Left colon (tissue), 2 donors: ENCODE measurements around the gene EDIL3. TPM values are rescaled to one million over a fixed set of nuclear protein-coding genes. Genes with fewer than 3 reads are reported as not detected.
"Not testable (repeated sequence)": the region's sequence is repeated elsewhere in the genome, so short reads cannot be mapped to it uniquely, and the experiment has no call there.

ENCODE experiments used
- ATAC-seq: fragments of 200-7000 bp; cut with Tn5 transposase; one replicate; pipeline ENCODE4 v1.9.1; 2020; ENCODE audit warnings: mild to moderate bottlenecking, moderate library complexity
- DNase-seq, 2 donors: peaks; one replicate each; pipeline ENCODE4 v3.0.0-alpha.2; 2020
- intact Hi-C, 2 donors: fragments of 100-400 bp; cut with DNase I in 1 of 2; cut with micrococcal nuclease in 1 of 2; formaldehyde crosslinking; loops; one replicate each; pipeline versions ENCODE4 v1.11.2 to v1.14.0; 2022; cut with DNase I, micrococcal nuclease
- total RNA-seq, 2 donors: library from RNA; stranded (reverse); fragmentation: NEBNext Ultra II Directional; extraction: Animal tissue kit (Norgen Biotek cat#: 25700); gene quantifications; one replicate each; pipeline ENCODE4 v1.2.1, GENCODE V29; 2021
- donor health status: DM: no; HTN: no; CAD: no.
- donor health status: DM: yes; HTN: yes; CAD: no.

Gene EDIL3
- total RNA-seq, 2 donors from 2014 or later, result 38.1 to 48.7 TPM

GRCh38 chr5:84036842-84037241 is 347.8 kb downstream of the EDIL3 start:
- intact Hi-C loops, result no loop called here
- no peak for DNase-seq
- ATAC-seq, result no peak

GRCh38 chr5:84032324-84032723 is 352.4 kb downstream of the EDIL3 start:
- intact Hi-C loops, result no loop called here

GRCh38 chr5:84028093-84028492 is 356.6 kb downstream of the EDIL3 start:
- ATAC-seq (no peak), DNase-seq (no peak)
- intact Hi-C loops, result no loop called here

More at GRCh38 chr5:84032324-84032723, 352.4 kb downstream of the EDIL3 start:
- DNase-seq, result no peak
- ATAC-seq, result no peak

- DNase-seq, ATAC-seq, intact Hi-C loops: not testable (repeated sequence)
Observed at GRCh38 chr5:84018521-84018920, 366.2 kb downstream of the EDIL3 start.

GRCh38 chr5:84017523-84018172 is 367.0 kb downstream of the EDIL3 start:
- DNase-seq (no peak), ATAC-seq (no peak)
- intact Hi-C loops, result no loop called here

- intact Hi-C loops, result no loop called here
- DNase-seq (no peak), ATAC-seq (no peak)
Observed at GRCh38 chr5:84016085-84016484, 368.6 kb downstream of the EDIL3 start.

- no peak for ATAC-seq
- intact Hi-C loops, result no loop called here
- no peak for DNase-seq
Observed at GRCh38 chr5:84014966-84015365, 369.7 kb downstream of the EDIL3 start.

- DNase-seq, result no peak
Observed at GRCh38 chr5:83993803-83994202, 390.9 kb downstream of the EDIL3 start.

GRCh38 chr5:83991566-83992224 is 393.0 kb downstream of the EDIL3 start:
- ATAC-seq (no peak), DNase-seq (no peak)
- intact Hi-C loops, result no loop called here

More at GRCh38 chr5:83993803-83994202, 390.9 kb downstream of the EDIL3 start:
- intact Hi-C loops, result no loop called here
- ATAC-seq, result no peak

GRCh38 chr5:83988293-83988685 is 396.4 kb downstream of the EDIL3 start:
- DNase-seq (no peak), ATAC-seq (no peak)
- intact Hi-C loops, result no loop called here

- intact Hi-C loops, result no loop called here
Observed at GRCh38 chr5:83987513-83988292, 397.0 kb downstream of the EDIL3 start.

GRCh38 chr5:83983852-83984251 is 400.8 kb downstream of the EDIL3 start:
- ATAC-seq (no peak), DNase-seq (no peak)
- intact Hi-C loops, result no loop called here

More at GRCh38 chr5:83987513-83988292, 397.0 kb downstream of the EDIL3 start:
- ATAC-seq, result no peak
- no peak for DNase-seq

- intact Hi-C loops, result no loop called here
- ATAC-seq, result no peak
- DNase-seq, result no peak
Observed at GRCh38 chr5:83973925-83974815, 410.5 kb downstream of the EDIL3 start.

- intact Hi-C loops, result no loop called here
- DNase-seq (no peak), ATAC-seq (no peak)
Observed at GRCh38 chr5:83972909-83973308, 411.8 kb downstream of the EDIL3 start.

GRCh38 chr5:83972236-83972635 is 412.4 kb downstream of the EDIL3 start:
- intact Hi-C loops, result no loop called here
- ATAC-seq, result no peak
- DNase-seq, result no peak

- DNase-seq (no peak), ATAC-seq (no peak)
- intact Hi-C loops, result no loop called here
Observed at GRCh38 chr5:83967417-83967816, 417.3 kb downstream of the EDIL3 start.

- intact Hi-C loops, result no loop called here
- ATAC-seq, result no peak
- no peak for DNase-seq
Observed at GRCh38 chr5:83965441-83965840, 419.2 kb downstream of the EDIL3 start.

GRCh38 chr5:83964271-83964670 is 420.4 kb downstream of the EDIL3 start:
- ATAC-seq, result no peak
- DNase-seq, result no peak
- intact Hi-C loops, result no loop called here

GRCh38 chr5:83957188-83957587 is 427.5 kb downstream of the EDIL3 start:
- no peak for DNase-seq
- intact Hi-C loops, result no loop called here
- no peak for ATAC-seq
